Activated T-cell treated with anti-CD3 and anti-CD28 coated beads, Interleukin-2, amount 50 U/mL, for 72 hours (primary cell): ENCODE results near the gene SPATA13. TPM values are rescaled to one million over a fixed set of nuclear protein-coding genes. Genes with fewer than 3 reads are reported as not detected.
A peak's percentile ranks its signal among the peaks of the same experiment; 100 is the strongest.
"Not testable (repeated sequence)": the region's sequence is repeated elsewhere in the genome, so short reads cannot be mapped to it uniquely, and the experiment has no call there.

Experiments
- ATAC-seq, 2 donors: fragments of 150-1000 bp; cut with Tn5 transposase; replicated peaks in 1 of 2; 2 replicates each; pipeline ENCODE4 v1.10.0; 2021; ENCODE audit warnings: moderate library complexity in 2 of 2, mild to moderate bottlenecking in 1 of 2
- DNase-seq, 2 donors: peaks; one replicate each; pipeline ENCODE4 v3.0.0; 2021 to 2022; ENCODE audit warnings: mixed read lengths in 1 of 2
- H3K27ac Mint-ChIP-seq: one replicate; pipeline ENCODE4 v1.8.0; 2022; ENCODE audit warnings: mild to moderate bottlenecking, moderate library complexity, mixed read lengths
- H3K27me3 Mint-ChIP-seq: one replicate; pipeline ENCODE4 v1.8.0; 2022; ENCODE audit warnings: low read depth, mixed read lengths
- H3K36me3 Mint-ChIP-seq, 2 donors: one replicate each; pipeline ENCODE4 v1.8.0; 2022; ENCODE audit warnings: mixed read lengths in 2 of 2, mild to moderate bottlenecking in 1 of 2; ENCODE audit not compliant: insufficient read depth in 2 of 2
- H3K4me1 Mint-ChIP-seq: one replicate; pipeline ENCODE4 v1.8.0; 2022; ENCODE audit warnings: low read depth, mixed read lengths
- H3K4me3 Mint-ChIP-seq, 2 donors: one replicate each; pipeline ENCODE4 v1.8.0; 2022; ENCODE audit warnings: mild to moderate bottlenecking in 2 of 2, mixed read lengths in 2 of 2, moderate library complexity in 2 of 2
- H3K9me3 Mint-ChIP-seq, 2 donors: one replicate each; pipeline ENCODE4 v1.8.0; 2022; ENCODE audit warnings: mixed read lengths in 2 of 2
- total RNA-seq, 2 donors: library from RNA; stranded (reverse); gene quantifications; one replicate each; pipeline ENCODE4 v1.2.3, GENCODE V29; 2022

The SPATA13 gene
- total RNA-seq, 2 donors from 2014 or later, result 60.8 to 68.6 TPM

DNA sequence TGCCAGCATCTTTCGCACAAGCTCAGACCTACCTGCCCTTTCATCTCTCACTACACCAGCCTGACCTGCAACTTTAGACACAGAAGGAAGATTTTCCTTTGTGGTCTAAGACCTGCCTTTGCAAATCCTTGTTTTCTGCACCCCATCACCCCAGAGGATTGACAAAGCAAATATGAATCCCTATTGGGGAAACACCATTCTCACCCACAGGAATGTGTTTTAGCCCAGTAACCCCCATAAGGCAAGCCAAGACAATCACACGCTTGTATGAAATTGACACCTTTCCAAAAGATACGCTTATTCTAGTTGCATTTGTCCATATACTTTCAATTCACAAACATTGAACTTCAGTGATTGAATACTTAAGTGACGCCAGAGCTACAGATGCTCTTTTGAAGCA is 55.7 kb downstream of the SPATA13 start:
- no peak overlapping the region for H3K27ac Mint-ChIP-seq
- H3K9me3 Mint-ChIP-seq, result no peaks in the 10 kb centered on the region
- ATAC-seq (no peak), DNase-seq (no peak)
- no peaks in the 10 kb centered on the region for H3K27me3 Mint-ChIP-seq
- peaks cover 27% of the 10 kb centered on the region for H3K4me1 Mint-ChIP-seq
- no peaks in the 10 kb centered on the region for H3K36me3 Mint-ChIP-seq
- H3K4me3 Mint-ChIP-seq, result no peak overlapping the region

DNA sequence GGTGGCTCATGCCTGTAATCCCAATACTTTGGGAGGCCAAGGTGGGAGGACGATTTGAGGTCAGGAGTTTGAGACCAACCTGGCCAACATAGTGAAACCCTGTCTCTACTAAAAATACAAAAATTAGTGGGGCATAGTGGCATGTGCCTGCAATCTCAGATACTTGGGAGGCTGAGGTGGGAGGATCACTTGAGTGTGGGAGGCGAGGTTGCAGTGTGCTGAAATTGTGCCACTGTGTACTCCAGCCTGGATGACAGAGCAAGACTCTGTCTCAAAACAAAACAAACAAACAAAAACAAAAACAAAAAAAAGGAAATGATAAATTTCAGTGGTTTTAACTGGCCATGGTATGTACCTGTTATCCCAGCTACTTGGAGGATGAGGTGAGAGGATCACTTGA is 56.3 kb downstream of the SPATA13 start:
- not testable (repeated sequence) for H3K9me3 Mint-ChIP-seq, DNase-seq, H3K27ac Mint-ChIP-seq, ATAC-seq, H3K27me3 Mint-ChIP-seq, H3K4me3 Mint-ChIP-seq, H3K36me3 Mint-ChIP-seq
- H3K4me1 Mint-ChIP-seq, result peaks cover 27% of the 10 kb centered on the region

DNA sequence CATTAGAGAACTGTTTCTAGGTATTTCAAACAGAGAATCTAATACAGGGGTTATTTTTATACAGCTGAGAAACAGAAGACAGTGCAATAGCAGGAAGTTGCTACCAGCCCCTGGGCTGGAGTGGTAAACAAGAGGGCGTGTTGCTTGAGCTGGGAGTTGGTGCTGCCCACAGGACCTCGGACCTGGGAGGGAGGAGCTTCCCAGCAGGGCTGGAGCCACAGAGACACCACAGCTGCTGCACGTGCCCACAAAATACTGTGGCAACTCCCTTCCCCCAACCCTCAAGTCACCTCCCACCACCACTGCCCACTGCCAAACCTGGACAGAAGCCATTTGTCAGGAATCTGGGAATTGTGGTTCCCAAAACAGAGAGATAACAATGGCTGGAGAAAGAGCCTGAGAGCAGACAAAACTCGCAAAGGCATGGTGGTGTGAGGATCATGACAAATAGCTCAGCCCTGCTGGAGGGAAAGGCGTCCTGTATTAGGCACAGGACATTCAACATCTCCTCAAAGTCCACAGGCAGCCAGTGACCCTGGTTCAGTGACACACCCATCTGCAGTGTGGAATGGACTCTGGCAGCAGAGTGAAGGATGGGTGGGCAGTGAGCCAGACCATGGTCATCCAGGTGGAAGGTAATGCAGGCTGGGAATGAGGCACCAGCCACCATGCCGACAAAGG is 57.2 kb downstream of the SPATA13 start:
- no peak overlapping the region for H3K4me3 Mint-ChIP-seq
- peaks cover 27% of the 10 kb centered on the region for H3K4me1 Mint-ChIP-seq
- H3K36me3 Mint-ChIP-seq, result no peaks in the 10 kb centered on the region
- no peak overlapping the region for H3K27ac Mint-ChIP-seq
- H3K9me3 Mint-ChIP-seq, result no peaks in the 10 kb centered on the region
- DNase-seq, result no peak
- no peak for ATAC-seq
- H3K27me3 Mint-ChIP-seq, result no peaks in the 10 kb centered on the region

DNA sequence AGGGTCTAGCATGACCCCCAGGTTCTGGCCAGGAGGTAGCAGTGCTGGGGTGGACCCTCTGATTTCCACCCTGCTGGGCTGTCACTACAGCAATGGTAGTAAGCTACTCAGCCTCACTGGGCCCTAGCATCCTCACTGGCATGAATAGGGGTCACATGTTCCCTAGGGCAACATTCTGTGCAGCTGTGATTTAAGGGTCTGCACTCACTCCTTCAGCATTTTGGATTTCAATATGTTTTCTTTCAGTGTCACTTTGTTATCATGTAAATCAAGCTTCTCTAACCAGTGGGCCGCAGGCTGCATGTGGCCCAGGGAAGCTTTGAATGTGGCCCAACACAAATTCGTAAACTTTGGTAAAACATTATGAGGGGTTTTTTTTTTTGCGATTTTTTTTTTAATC is 57.8 kb downstream of the SPATA13 start:
- Mint-ChIP-seq H3K4me1 (peaks cover 27% of the 10 kb centered on the region), H3K9me3 (no peaks in the 10 kb centered on the region), H3K27ac (no peak overlapping the region), H3K4me3 (no peak overlapping the region), H3K27me3 (no peaks in the 10 kb centered on the region), H3K36me3 (no peaks in the 10 kb centered on the region)
- no peak for ATAC-seq
- no peak for DNase-seq

DNA sequence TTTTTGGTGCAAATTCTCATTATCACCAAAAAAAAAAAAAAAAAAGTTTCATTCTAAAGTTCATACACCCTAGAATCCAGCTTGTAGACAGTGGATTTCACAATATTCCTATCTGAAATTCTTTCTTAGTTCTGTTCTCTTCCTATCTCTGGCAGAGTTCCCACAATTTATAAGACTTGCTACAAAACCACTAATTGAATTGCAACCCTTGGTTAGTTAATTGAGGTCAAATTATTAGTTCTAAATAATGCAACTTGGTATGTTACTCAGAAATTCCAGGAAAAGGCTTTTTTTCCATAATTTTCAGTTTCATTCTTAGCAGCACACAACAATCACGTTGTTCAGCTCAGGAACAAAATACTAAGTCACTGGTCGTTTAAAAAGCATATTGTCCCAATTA is 58.5 kb downstream of the SPATA13 start:
- Mint-ChIP-seq H3K27ac (no peak overlapping the region), H3K4me1 (peaks cover 27% of the 10 kb centered on the region), H3K27me3 (no peaks in the 10 kb centered on the region), H3K36me3 (no peaks in the 10 kb centered on the region), H3K4me3 (no peak overlapping the region), H3K9me3 (no peaks in the 10 kb centered on the region)
- DNase-seq, result no peak
- no peak for ATAC-seq

DNA sequence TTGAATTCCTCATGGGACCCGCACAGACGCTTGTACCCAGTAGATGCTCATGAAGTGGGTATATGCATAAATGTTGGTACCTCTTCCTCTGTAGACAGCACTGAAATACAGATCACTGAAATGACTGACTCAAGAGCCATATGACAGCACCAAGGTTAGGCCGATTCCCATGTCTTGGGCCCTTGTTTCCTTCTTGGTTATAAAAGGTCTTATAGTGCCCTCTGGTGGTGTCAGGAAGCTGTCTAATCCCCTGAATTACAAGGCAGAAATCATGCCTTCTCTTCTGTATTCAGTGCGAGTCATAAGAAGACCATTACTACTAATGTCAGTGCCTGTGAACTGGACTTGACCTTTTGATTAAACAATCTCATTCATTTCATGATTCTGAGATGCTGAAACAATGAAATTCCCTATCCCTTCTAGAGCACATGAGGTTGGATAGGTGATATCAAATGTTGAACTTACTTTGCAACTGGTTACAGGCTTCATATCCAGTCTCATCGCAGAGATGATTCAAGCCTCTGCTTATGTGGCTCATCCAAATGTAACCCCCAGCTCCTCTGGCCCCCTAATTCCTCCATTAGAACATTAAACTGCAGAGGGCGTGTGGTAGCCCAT is 59.7 kb downstream of the SPATA13 start:
- H3K9me3 Mint-ChIP-seq, result no peaks in the 10 kb centered on the region
- ATAC-seq (peak; percentile 93 to 95), DNase-seq (peak; percentile 59 to 70)
- no peak overlapping the region for H3K27ac Mint-ChIP-seq
- H3K4me3 Mint-ChIP-seq, result no peak overlapping the region
- H3K4me1 Mint-ChIP-seq, result peaks cover 39% of the 10 kb centered on the region
- H3K27me3 Mint-ChIP-seq, result no peaks in the 10 kb centered on the region
- no peaks in the 10 kb centered on the region for H3K36me3 Mint-ChIP-seq

DNA sequence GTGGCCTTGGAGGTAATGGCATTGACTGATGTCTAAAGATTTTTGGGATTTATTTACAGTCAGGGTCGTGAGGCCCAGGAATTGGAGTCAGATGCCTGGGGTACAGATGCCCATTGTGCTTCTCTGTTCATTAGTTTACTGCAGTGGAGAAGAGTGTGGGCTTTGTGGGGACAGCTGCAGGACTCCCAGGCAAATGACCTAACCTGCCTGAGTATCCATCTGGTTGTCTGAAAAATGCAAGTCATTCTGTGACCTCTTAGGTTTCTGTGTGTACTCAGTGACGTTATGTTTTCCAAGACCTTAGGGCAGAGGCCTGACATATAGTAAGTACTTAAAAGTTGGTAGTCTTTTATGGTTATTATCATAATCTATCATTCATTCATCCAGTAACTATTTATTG is 60.5 kb downstream of the SPATA13 start:
- no peaks in the 10 kb centered on the region for H3K36me3 Mint-ChIP-seq
- H3K27me3 Mint-ChIP-seq, result no peaks in the 10 kb centered on the region
- no peak for ATAC-seq
- no peak overlapping the region for H3K4me3 Mint-ChIP-seq
- H3K9me3 Mint-ChIP-seq, result no peaks in the 10 kb centered on the region
- DNase-seq, result no peak
- peaks cover 39% of the 10 kb centered on the region for H3K4me1 Mint-ChIP-seq
- H3K27ac Mint-ChIP-seq, result no peak overlapping the region

DNA sequence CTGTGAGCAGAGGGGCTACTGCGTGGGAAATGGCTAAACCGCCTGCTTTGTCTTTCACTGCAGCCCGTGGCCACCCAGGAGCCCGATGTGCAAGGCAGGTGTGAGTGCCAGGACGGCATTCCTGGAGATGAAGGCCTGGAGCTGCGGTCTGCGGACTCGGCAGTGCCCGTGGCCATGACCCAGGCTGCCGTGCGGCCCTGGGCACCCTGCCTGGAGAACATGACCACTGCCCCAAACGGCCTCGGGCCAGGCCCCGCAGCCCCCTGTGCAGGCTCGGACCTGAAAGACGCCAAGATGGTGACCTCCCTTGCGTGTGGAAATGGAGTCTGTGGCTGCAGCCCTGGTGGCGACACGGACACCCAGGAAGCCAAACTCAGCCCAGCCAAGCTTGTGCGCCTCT is 62.2 kb downstream of the SPATA13 start:
- no peaks in the 10 kb centered on the region for H3K27me3 Mint-ChIP-seq
- ATAC-seq (no peak), DNase-seq (no peak)
- H3K27ac Mint-ChIP-seq, result no peak overlapping the region
- no peak overlapping the region for H3K4me3 Mint-ChIP-seq
- H3K9me3 Mint-ChIP-seq, result no peaks in the 10 kb centered on the region
- H3K4me1 Mint-ChIP-seq, result peaks cover 26% of the 10 kb centered on the region
- H3K36me3 Mint-ChIP-seq, result no peaks in the 10 kb centered on the region

DNA sequence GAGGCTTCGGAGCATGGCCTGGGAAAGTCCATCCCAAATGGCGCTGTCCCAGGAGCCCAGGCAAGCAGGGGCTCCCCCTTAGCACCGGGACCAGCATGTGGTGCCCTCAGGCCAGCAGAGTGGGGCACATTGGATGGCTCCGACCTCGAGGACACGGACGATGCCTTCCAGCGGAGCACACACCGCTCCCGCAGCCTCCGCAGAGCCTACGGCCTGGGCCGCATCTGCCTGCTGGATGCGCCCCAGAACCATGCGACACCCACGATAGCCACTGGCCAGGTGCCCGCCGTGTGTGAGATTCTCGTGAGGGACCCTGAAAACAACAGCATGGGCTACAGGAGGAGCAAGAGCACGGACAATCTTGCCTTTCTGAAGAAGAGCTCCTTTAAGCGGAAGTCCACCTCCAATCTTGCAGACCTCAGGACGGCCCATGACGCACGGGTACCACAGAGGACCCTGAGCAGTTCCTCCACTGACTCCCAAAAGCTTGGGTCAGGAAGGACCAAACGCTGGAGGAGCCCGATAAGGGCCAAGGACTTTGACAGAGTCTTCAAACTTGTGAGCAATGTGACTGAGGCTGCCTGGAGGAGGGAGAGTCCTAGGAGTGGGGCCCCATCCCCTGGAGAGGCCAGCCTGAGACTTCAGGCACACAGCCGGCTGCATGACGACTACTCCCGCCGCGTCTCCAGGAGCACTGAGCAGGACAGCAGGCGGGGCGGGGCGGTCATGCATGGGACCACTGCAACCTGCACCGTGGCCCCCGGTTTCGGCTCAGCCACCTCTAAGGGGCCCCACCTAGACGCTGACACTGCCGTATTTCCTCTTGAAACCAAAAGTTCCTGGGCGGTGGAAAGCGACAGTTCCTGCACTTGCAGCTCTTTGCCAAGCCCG is 63.1 kb downstream of the SPATA13 start:
- no peak for DNase-seq
- H3K4me3 Mint-ChIP-seq, result peak overlapping the region; percentile 37 to 59
- H3K27me3 Mint-ChIP-seq, result no peaks in the 10 kb centered on the region
- no peak for ATAC-seq
- H3K36me3 Mint-ChIP-seq, result no peaks in the 10 kb centered on the region
- no peak overlapping the region for H3K27ac Mint-ChIP-seq
- H3K9me3 Mint-ChIP-seq, result no peaks in the 10 kb centered on the region
- H3K4me1 Mint-ChIP-seq, result peaks cover 26% of the 10 kb centered on the region

DNA sequence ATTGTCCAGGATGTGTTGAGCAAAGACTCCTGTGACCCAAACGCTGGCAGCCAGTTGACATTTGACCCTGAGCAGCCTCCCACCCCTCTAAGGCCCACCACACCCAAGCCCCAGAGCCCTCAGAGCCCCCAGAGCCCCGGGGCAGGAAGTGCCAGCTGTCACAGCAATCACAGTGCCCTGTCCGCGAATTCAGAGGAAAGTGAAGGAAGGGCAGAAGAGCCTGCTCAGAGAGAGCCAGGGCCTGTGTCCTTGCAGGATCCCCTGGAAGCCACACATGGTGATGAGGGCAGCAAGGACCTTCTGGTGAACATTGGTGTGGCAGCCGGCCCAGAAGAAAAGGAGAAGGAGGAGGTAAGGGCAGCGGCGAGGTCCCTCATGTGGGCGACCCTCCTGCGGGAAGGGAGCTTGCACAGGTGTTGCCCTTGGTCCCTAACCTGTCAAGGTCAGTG is 63.7 kb downstream of the SPATA13 start:
- peaks cover 26% of the 10 kb centered on the region for H3K4me1 Mint-ChIP-seq
- H3K4me3 Mint-ChIP-seq, result peak overlapping the region; percentile 37 to 59
- no peaks in the 10 kb centered on the region for H3K36me3 Mint-ChIP-seq
- no peak for DNase-seq
- no peak for ATAC-seq
- H3K9me3 Mint-ChIP-seq, result no peaks in the 10 kb centered on the region
- H3K27me3 Mint-ChIP-seq, result no peaks in the 10 kb centered on the region
- H3K27ac Mint-ChIP-seq, result no peak overlapping the region

DNA sequence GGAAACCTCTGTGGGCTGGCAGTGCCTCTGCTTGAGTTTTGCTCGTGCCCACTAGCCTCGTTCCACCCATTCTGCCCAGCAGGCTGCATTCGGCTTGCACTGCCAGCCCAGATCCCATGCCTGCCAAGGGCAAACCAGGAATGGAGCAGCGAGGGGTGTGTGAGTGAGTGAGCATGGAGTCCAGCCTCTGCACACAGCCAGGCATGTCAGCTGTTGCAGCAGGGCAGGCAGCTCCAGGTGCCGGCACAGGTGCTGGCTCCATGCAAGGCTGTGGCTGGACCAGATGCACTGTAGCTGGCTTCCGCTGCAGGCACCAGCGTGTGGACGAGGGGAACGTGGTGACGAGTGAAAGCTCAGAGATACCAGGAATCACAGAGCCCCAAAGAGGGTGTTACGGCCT is 64.5 kb downstream of the SPATA13 start:
- DNase-seq, result no peak
- Mint-ChIP-seq H3K4me3 (peak overlapping the region in 1 of 2 donors; percentile 9), H3K27ac (no peak overlapping the region), H3K9me3 (no peaks in the 10 kb centered on the region), H3K27me3 (no peaks in the 10 kb centered on the region), H3K4me1 (peaks cover 22% of the 10 kb centered on the region), H3K36me3 (no peaks in the 10 kb centered on the region)
- no peak for ATAC-seq

DNA sequence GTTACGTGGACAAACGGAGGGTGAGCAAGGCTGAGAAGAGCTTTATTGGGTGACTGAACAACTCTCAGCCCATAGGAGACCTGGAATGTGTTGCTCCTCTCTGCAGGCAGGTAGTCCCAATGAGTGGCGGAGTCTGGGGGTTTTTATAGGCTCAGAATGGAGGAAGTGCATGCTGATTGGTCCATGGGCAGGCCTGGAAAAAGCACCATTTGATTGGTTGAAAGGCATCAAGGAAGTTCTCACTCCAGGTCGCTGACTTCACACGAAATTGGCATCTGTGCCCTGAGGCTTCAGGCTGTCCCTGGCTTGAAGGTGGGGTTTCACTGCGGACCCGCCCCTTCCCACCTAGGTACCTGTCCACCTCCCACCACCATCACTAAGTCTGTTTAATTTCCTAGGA is 65.4 kb downstream of the SPATA13 start:
- Mint-ChIP-seq H3K9me3 (no peaks in the 10 kb centered on the region), H3K27ac (no peak overlapping the region), H3K4me1 (peaks cover 22% of the 10 kb centered on the region), H3K36me3 (no peaks in the 10 kb centered on the region), H3K27me3 (no peaks in the 10 kb centered on the region), H3K4me3 (no peak overlapping the region)
- no peak for ATAC-seq
- DNase-seq, result no peak

DNA sequence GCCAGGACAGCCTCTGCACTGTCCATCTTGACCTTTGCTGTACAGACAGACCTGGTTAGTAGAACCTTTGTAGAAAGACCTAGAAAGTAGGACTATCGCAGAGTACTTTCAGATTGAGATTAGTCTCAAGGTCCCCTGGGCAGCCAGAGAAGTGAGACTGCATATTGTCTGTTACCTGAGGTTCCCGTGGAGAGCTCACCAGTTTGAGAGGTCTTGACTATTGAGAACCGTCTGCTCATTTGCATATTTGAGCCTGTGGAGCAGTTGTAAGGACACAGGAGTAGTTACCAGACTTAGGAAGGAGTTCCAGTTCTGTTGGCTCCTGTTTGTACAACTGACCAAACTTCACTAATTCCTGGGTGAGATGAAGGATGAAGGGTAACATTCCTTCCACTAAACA is 66.2 kb downstream of the SPATA13 start:
- Mint-ChIP-seq H3K36me3 (no peaks in the 10 kb centered on the region), H3K9me3 (no peaks in the 10 kb centered on the region), H3K27me3 (no peaks in the 10 kb centered on the region), H3K4me1 (peaks cover 30% of the 10 kb centered on the region), H3K4me3 (no peak overlapping the region), H3K27ac (no peak overlapping the region)
- ATAC-seq, result no peak
- no peak for DNase-seq
